H1 (cell line): ENCODE measurements around the gene SMG1. TPM values are rescaled to one million over a fixed set of nuclear protein-coding genes. Genes with fewer than 3 reads are reported as not detected.

ENCODE experiments used
- CTCF ChIA-PET: fragments of 300-600 bp; sonication (Branson Sonifier 250); formaldehyde crosslinking; loops from one replicate; lab custom pipeline; 2021; ENCODE audit not compliant: partially characterized antibody; lab: Charles Lee
- POLR2A ChIA-PET: fragments of 300-600 bp; sonication (Branson Sonifier 250); formaldehyde crosslinking; loops from one replicate; lab custom pipeline; 2021; ENCODE audit warnings: inconsistent platforms; ENCODE audit not compliant: partially characterized antibody; lab: Charles Lee
- DNase-seq, 2 experiments: peaks; one replicate each; pipeline versions ENCODE4 v3.0.0 to v3.0.0-alpha.2; 2010 to 2022; ENCODE audit warnings: low spot score in 2 of 2, low read depth in 1 of 2, mixed read lengths in 1 of 2
- FAIRE-seq: peaks from 2 replicates; lab custom pipeline; 2011; peaks lifted over from hg19 to GRCh38; lab: Jason Lieb, UNC
- H2AFZ ChIP-seq: 2 replicates; pipeline ENCODE4 v1.8.1; 2012; ENCODE audit warnings: low read length, inconsistent platforms
- H2AK5ac ChIP-seq: 2 replicates; pipeline ENCODE4 v1.6.1; 2013; ENCODE audit warnings: low read depth, low read length
- H2BK120ac ChIP-seq: replicated peaks from 2 replicates; pipeline ENCODE3; 2013; ENCODE audit warnings: low read depth, low read length, inconsistent platforms
- H2BK12ac ChIP-seq: 2 replicates; pipeline ENCODE4 v1.6.1; 2013; ENCODE audit warnings: low read depth, low read length
- H2BK15ac ChIP-seq: 2 replicates; pipeline ENCODE4 v1.6.1; 2013; ENCODE audit warnings: low read length
- H2BK20ac ChIP-seq: 2 replicates; pipeline ENCODE4 v1.6.1; 2013; ENCODE audit warnings: low read length
- H2BK5ac ChIP-seq: 2 replicates; pipeline ENCODE4 v1.6.1; 2013; ENCODE audit warnings: low read depth, low read length
- H3K14ac ChIP-seq: 2 replicates; pipeline ENCODE4 v1.6.1; 2013; ENCODE audit warnings: inconsistent platforms; ENCODE audit not compliant: insufficient read length
- H3K18ac ChIP-seq: 2 replicates; pipeline ENCODE4 v1.6.1; 2013; ENCODE audit warnings: low read length; ENCODE audit errors: extremely low read depth
- H3K23ac ChIP-seq: 2 replicates; pipeline ENCODE4 v1.6.1; 2013; ENCODE audit warnings: inconsistent platforms; ENCODE audit not compliant: insufficient read length
- H3K23me2 ChIP-seq: 2 replicates; pipeline ENCODE4 v1.6.1; 2013; ENCODE audit warnings: low read depth, low read length
- H3K27ac ChIP-seq: 2 replicates; pipeline ENCODE4 v1.6.1; 2011; ENCODE audit warnings: low read depth, low read length, inconsistent platforms
- H3K27me3 ChIP-seq, 4 experiments: replicated peaks in 1 of 4; 1 replicate in 1 of 4; 2 replicates in 3 of 4; pipeline versions ENCODE4 v1.6.1 to v1.8.1; 2011 to 2013; ENCODE audit warnings: low read length in 3 of 4, mild to moderate bottlenecking in 3 of 4, inconsistent platforms in 2 of 4, mixed read lengths in 2 of 4, moderate library complexity in 1 of 4; ENCODE audit not compliant: control insufficient read depth in 3 of 4, insufficient read depth in 3 of 4; ENCODE audit errors: extremely low read depth in 1 of 4
- H3K36me3 ChIP-seq, 4 experiments: 2 replicates each; pipeline versions ENCODE4 v1.6.1 to v1.8.1; 2011 to 2013; ENCODE audit warnings: mild to moderate bottlenecking in 4 of 4, low read length in 3 of 4, moderate library complexity in 2 of 4, control low read depth in 1 of 4, inconsistent platforms in 1 of 4; ENCODE audit not compliant: insufficient read depth in 4 of 4, control insufficient read depth in 2 of 4
- H3K4ac ChIP-seq: replicated peaks from 2 replicates; pipeline ENCODE3; 2013; ENCODE audit warnings: low read length, low read depth, mixed read lengths, inconsistent platforms; ENCODE audit not compliant: insufficient read length
- H3K4me1 ChIP-seq, 4 experiments: replicated peaks in 1 of 4; 1 replicate in 1 of 4; 2 replicates in 3 of 4; pipeline versions ENCODE4 v1.6.1 to v1.8.1; 2011 to 2013; ENCODE audit warnings: low read length in 3 of 4, inconsistent platforms in 2 of 4, mixed read lengths in 1 of 4; ENCODE audit not compliant: insufficient read depth in 4 of 4, control insufficient read depth in 3 of 4
- H3K4me2 ChIP-seq, 2 experiments: 2 replicates each; pipeline versions ENCODE4 v1.6.1 to v1.8.1; 2011 to 2013; ENCODE audit warnings: low read depth in 2 of 2, low read length in 2 of 2, control low read depth in 1 of 2, inconsistent platforms in 1 of 2, mild to moderate bottlenecking in 1 of 2; ENCODE audit not compliant: insufficient read depth in 1 of 2
- H3K4me3 ChIP-seq, 4 experiments: fragments of 200-600, 300-600 bp in 1 of 4; sonication (generic), shearing (Covaris generic), sonication (Bioruptor Twin) in 1 of 4; 2 replicates each; pipeline versions ENCODE4 v1.5.1 to v1.8.1; 2011 to 2016; ENCODE audit warnings: low read length in 4 of 4, low read depth in 3 of 4, control low read depth in 2 of 4, inconsistent platforms in 2 of 4, mild to moderate bottlenecking in 2 of 4, mixed read lengths in 1 of 4, moderate library complexity in 1 of 4; ENCODE audit not compliant: insufficient read depth in 2 of 4; ENCODE audit errors: extremely low read depth in 1 of 4
- H3K56ac ChIP-seq: replicated peaks from 2 replicates; pipeline ENCODE3; 2013; ENCODE audit warnings: low read depth, mild to moderate bottlenecking, mixed read lengths, low read length, inconsistent platforms; ENCODE audit not compliant: insufficient read length
- H3K79me1 ChIP-seq: 2 replicates; pipeline ENCODE4 v1.6.1; 2013; ENCODE audit warnings: low read depth, low read length, control low read depth
- H3K79me2 ChIP-seq, 2 experiments: 2 replicates each; pipeline versions ENCODE4 v1.6.1 to v1.8.1; 2012 to 2013; ENCODE audit warnings: low read length in 2 of 2, mild to moderate bottlenecking in 2 of 2, inconsistent platforms in 1 of 2; ENCODE audit not compliant: insufficient read depth in 2 of 2, control insufficient read depth in 1 of 2
- H3K9ac ChIP-seq, 4 experiments: replicated peaks in 1 of 4; 1 replicate in 1 of 4; 2 replicates in 3 of 4; pipeline versions ENCODE4 v1.6.1 to v1.8.1; 2011 to 2013; ENCODE audit warnings: low read depth in 3 of 4, low read length in 3 of 4, control low read depth in 2 of 4, mild to moderate bottlenecking in 2 of 4, moderate library complexity in 2 of 4, inconsistent platforms in 1 of 4; ENCODE audit errors: extremely low read depth in 1 of 4
- H3K9me3 ChIP-seq, 2 experiments: 2 replicates each; pipeline versions ENCODE4 v1.6.1 to v1.8.1; 2012 to 2013; ENCODE audit warnings: mild to moderate bottlenecking in 2 of 2, moderate library complexity in 2 of 2, control low read depth in 1 of 2, inconsistent platforms in 1 of 2, low read depth in 1 of 2, low read length in 1 of 2, mixed read lengths in 1 of 2; ENCODE audit not compliant: insufficient read depth in 2 of 2
- H4K20me1 ChIP-seq, 2 experiments: replicated peaks in 1 of 2; 2 replicates each; pipeline versions ENCODE3 to v1.8.1; 2011 to 2013; ENCODE audit warnings: inconsistent platforms in 2 of 2, low read length in 2 of 2, mild to moderate bottlenecking in 1 of 2; ENCODE audit not compliant: insufficient read depth in 2 of 2, control insufficient read depth in 1 of 2
- H4K5ac ChIP-seq: 2 replicates; pipeline ENCODE4 v1.6.1; 2013; ENCODE audit warnings: low read length, low read depth, mixed read lengths, inconsistent platforms; ENCODE audit not compliant: insufficient read length
- H4K8ac ChIP-seq: 2 replicates; pipeline ENCODE4 v1.8.0; 2013; ENCODE audit warnings: mild to moderate bottlenecking, moderate library complexity, low read length, inconsistent platforms; ENCODE audit not compliant: insufficient read depth; ENCODE audit errors: extremely low read depth
- H4K91ac ChIP-seq: replicated peaks from 2 replicates; pipeline ENCODE3; 2013; ENCODE audit warnings: low read length, mixed read lengths, inconsistent platforms; ENCODE audit not compliant: insufficient read length
- GABPA ChIP-seq: IDR thresholded peaks from 2 replicates; pipeline ENCODE4 v1.6.1; 2011; ENCODE audit warnings: mild to moderate bottlenecking, low read length, moderate library complexity, borderline replicate concordance; ENCODE audit not compliant: insufficient read depth
- MAX ChIP-seq: IDR thresholded peaks from 2 replicates; pipeline ENCODE4 v1.6.1; 2012; ENCODE audit warnings: inconsistent platforms
- SP4 ChIP-seq: IDR thresholded peaks from 2 replicates; pipeline ENCODE4 v1.6.1; 2012; ENCODE audit warnings: low read length, inconsistent platforms
- WGBS, 2 experiments: shearing (Covaris generic) in 1 of 2; methylation state at CpG; one replicate each; pipeline versions ENCODE4 v1.1.6 to v1.1.7; 2013 to 2015; ENCODE audit warnings: low lambda C conversion rate in 2 of 2, mixed read lengths in 2 of 2, inconsistent platforms in 1 of 2, low coverage in 1 of 2, missing lambda C conversion rate in 1 of 2; ENCODE audit not compliant: insufficient replicate concordance in 2 of 2, insufficient coverage in 1 of 2, insufficient read length in 1 of 2; ENCODE audit errors: extremely low coverage in 1 of 2, missing lambda C conversion rate in 1 of 2; 5-methylcytosine and 5-hydroxymethylcytosine counted together
- polyA plus RNA-seq, 7 experiments: library from polyadenylated mRNA; depleted of rRNA in 3 of 7; stranded (reverse) in 5 of 7; unstranded in 2 of 7; fragments of >200 nt in 5 of 7; fragments of 200-250 nt in 2 of 7; gene quantifications; 1 replicate in 5 of 7; 2 replicates in 1 of 7; 4 replicates in 1 of 7; pipeline versions ENCODE4 v1.2.1 to v1.2.3, GENCODE V29; 2011 to 2013; ENCODE audit warnings: missing spikeins in 2 of 7, mixed read lengths in 2 of 7
- total RNA-seq: library from RNA; stranded (reverse); fragmentation: NEBNext Ultra II Directional; extraction: Animal tissue kit (Norgen Biotek cat#: 25700); gene quantifications from 2 replicates; pipeline ENCODE4 v1.2.1, GENCODE V29; 2021

SMG1 gene
- total and polyA plus RNA-seq, 2 of the 8 experiments (the other 6 are each of a cell fraction or from before 2014, with no cell fraction given) = 14.9 to 90.6 TPM

GRCh38 chr16:18792836-18793433 lies 133.3 kb downstream of the SMG1 start:
- no peak overlapping the region for H3K4me2 ChIP-seq
- no peaks in the 10 kb centered on the region for H3K79me1 ChIP-seq
- no peak overlapping the region for H3K14ac ChIP-seq
- no peaks in the 10 kb centered on the region for H3K27me3 ChIP-seq
- no peak overlapping the region for H2BK15ac ChIP-seq
- ChIA-PET CTCF (interaction anchor here (2.2 kb wide), 1 partner anchor 8 kb away, joined by 9 read pairs; the partner anchor contains the start of gene ARL6IP1), POLR2A (interaction anchor here (3.0 to 14.2 kb wide), 2 partner anchors 9 to 12 kb away, joined by 20 to 503 read pairs; partner anchors contain the start of gene ARL6IP1)
- peaks cover 21 to 35% of the 10 kb centered on the region in 2 experiments for H3K79me2 ChIP-seq
- H3K56ac ChIP-seq = no peak overlapping the region
- WGBS, 2 experiments = 90% methylated on average over 11 of the region's 11 CpGs; no CpG with 5 or more reads in 1 of the 2 experiments
- no peaks in the 10 kb centered on the region for H3K9me3 ChIP-seq
- peaks cover 5% of the 10 kb centered on the region for H3K23me2 ChIP-seq
- H2BK20ac ChIP-seq = no peak overlapping the region
- FAIRE-seq = no peak
- DNase-seq = no peak
- H3K23ac ChIP-seq = no peak overlapping the region
- no peak overlapping the region for H2BK12ac ChIP-seq
- H2BK120ac ChIP-seq = no peak overlapping the region
- peaks cover 13 to 16% of the 10 kb centered on the region in 2 experiments for H4K20me1 ChIP-seq
- peaks cover 12 to 74% (median 40%) of the 10 kb centered on the region in 4 experiments for H3K36me3 ChIP-seq
- H3K18ac ChIP-seq = no peak overlapping the region
- H3K27ac ChIP-seq = no peak overlapping the region
- no peak overlapping the region for H4K5ac ChIP-seq
- H3K9ac ChIP-seq = no peak overlapping the region
- no peak overlapping the region for H4K8ac ChIP-seq
- no peak overlapping the region for H2BK5ac ChIP-seq
- peaks cover 0 to 1% (median under 1%) of the 10 kb centered on the region in 4 experiments; a peak in 3 of 7 replicates for H3K4me1 ChIP-seq
- H4K91ac ChIP-seq = no peak overlapping the region
- no peak overlapping the region for H3K4me3 ChIP-seq
- no peak for TF ChIP-seq GABPA
- no peak for TF ChIP-seq MAX
- no peak for TF ChIP-seq SP4
- H3K4ac ChIP-seq = no peak overlapping the region
- H2AK5ac ChIP-seq = no peak overlapping the region
- H2AFZ ChIP-seq = no peak overlapping the region
